ENCODE measurements around the gene SLC25A27. TPM values are rescaled to one million over a fixed set of nuclear protein-coding genes. Genes with fewer than 3 reads are reported as not detected.

SLC25A27 gene
- total and polyA plus RNA-seq, 9 of the 15 experiments (the other 6 are each of a cell fraction or from before 2014, with no cell fraction given) = not detected

DNA sequence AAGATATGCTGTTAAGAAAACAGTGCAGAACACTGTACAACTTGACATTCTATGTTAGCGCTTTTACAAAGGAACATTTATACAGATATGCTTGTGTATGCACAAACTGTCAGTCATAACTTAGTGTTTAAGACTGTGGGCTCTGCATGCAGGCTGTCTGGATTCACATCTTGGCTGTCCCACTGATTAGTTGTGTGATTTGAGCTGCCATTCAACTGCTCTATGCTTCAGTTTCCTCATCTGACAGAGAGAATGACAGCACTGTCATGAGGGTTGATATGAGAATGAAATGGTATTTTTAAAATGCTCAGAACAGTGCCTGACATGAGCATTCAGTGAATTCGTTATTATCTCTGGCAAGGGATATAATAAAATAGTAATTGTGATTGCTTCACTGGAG lies 8.7 kb downstream of the SLC25A27 start (continued):
- TF ChIP-seq, protein P1, sequence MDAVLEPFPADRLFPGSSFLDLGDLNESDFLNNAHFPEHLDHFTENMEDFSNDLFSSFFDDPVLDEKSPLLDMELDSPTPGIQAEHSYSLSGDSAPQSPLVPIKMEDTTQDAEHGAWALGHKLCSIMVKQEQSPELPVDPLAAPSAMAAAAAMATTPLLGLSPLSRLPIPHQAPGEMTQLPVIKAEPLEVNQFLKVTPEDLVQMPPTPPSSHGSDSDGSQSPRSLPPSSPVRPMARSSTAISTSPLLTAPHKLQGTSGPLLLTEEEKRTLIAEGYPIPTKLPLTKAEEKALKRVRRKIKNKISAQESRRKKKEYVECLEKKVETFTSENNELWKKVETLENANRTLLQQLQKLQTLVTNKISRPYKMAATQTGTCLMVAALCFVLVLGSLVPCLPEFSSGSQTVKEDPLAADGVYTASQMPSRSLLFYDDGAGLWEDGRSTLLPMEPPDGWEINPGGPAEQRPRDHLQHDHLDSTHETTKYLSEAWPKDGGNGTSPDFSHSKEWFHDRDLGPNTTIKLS (IDR thresholded peaks at IDR 0.05; ENCODE audit: borderline replicate concordance, low read depth) = no peak
- TF ChIP-seq, protein P2, sequence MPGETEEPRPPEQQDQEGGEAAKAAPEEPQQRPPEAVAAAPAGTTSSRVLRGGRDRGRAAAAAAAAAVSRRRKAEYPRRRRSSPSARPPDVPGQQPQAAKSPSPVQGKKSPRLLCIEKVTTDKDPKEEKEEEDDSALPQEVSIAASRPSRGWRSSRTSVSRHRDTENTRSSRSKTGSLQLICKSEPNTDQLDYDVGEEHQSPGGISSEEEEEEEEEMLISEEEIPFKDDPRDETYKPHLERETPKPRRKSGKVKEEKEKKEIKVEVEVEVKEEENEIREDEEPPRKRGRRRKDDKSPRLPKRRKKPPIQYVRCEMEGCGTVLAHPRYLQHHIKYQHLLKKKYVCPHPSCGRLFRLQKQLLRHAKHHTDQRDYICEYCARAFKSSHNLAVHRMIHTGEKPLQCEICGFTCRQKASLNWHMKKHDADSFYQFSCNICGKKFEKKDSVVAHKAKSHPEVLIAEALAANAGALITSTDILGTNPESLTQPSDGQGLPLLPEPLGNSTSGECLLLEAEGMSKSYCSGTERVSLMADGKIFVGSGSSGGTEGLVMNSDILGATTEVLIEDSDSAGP (CRISPR knock-in tag; IDR thresholded peaks at IDR 0.05) = no peak
- TF ChIP-seq RFX1 (IDR thresholded peaks at IDR 0.05) (no peak), ZNF274 (IDR thresholded peaks at IDR 0.05; ENCODE audit: borderline replicate concordance, low read depth, low read length) (no peak), HCFC1 (IDR thresholded peaks at IDR 0.05; ENCODE audit: low read depth, low read length) (no peak), KHSRP (IDR thresholded peaks at IDR 0.05) (no peak), MBD2 (IDR thresholded peaks at IDR 0.05; ENCODE audit: borderline replicate concordance, low read depth) (no peak)
- TF ChIP-seq, protein P3, sequence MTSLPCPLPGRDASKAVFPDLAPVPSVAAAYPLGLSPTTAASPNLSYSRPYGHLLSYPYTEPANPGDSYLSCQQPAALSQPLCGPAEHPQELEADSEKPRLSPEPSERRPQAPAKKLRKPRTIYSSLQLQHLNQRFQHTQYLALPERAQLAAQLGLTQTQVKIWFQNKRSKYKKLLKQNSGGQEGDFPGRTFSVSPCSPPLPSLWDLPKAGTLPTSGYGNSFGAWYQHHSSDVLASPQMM (CRISPR knock-in tag; IDR thresholded peaks at IDR 0.05) = no peak
- TF ChIP-seq, protein P4, sequence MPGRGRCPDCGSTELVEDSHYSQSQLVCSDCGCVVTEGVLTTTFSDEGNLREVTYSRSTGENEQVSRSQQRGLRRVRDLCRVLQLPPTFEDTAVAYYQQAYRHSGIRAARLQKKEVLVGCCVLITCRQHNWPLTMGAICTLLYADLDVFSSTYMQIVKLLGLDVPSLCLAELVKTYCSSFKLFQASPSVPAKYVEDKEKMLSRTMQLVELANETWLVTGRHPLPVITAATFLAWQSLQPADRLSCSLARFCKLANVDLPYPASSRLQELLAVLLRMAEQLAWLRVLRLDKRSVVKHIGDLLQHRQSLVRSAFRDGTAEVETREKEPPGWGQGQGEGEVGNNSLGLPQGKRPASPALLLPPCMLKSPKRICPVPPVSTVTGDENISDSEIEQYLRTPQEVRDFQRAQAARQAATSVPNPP (IDR thresholded peaks at IDR 0.05; ENCODE audit: borderline replicate concordance, insufficient read depth, insufficient read length) = no peak
